Skeletal muscle tissue (tissue), 5 donors: ENCODE results near the gene AMACR. TPM values are rescaled to one million over a fixed set of nuclear protein-coding genes. Genes with fewer than 3 reads are reported as not detected.
A peak's percentile ranks its signal among the peaks of the same experiment; 100 is the strongest.

ENCODE experiments used
- H3K27ac ChIP-seq: one replicate; pipeline ENCODE4 v1.7.0; 2013; ENCODE audit warnings: mild to moderate bottlenecking, low read depth, low read length, inconsistent platforms
- H3K27me3 ChIP-seq, 3 donors: one replicate each; pipeline ENCODE4 v1.7.0; 2013; ENCODE audit warnings: low read length in 3 of 3; ENCODE audit not compliant: control insufficient read depth in 3 of 3, insufficient read depth in 3 of 3
- H3K36me3 ChIP-seq, 3 donors: one replicate each; pipeline ENCODE4 v1.7.0; 2013; ENCODE audit warnings: low read length in 3 of 3; ENCODE audit not compliant: control insufficient read depth in 3 of 3, insufficient read depth in 3 of 3
- H3K4me1 ChIP-seq, 3 donors: one replicate each; pipeline ENCODE4 v1.7.0; 2013; ENCODE audit warnings: low read length in 3 of 3, mild to moderate bottlenecking in 3 of 3; ENCODE audit not compliant: control insufficient read depth in 3 of 3, insufficient read depth in 3 of 3
- H3K4me3 ChIP-seq, 3 donors: one replicate each; pipeline ENCODE4 v1.7.0; 2013; ENCODE audit warnings: low read length in 3 of 3
- H3K9ac ChIP-seq, 3 donors: one replicate each; pipeline ENCODE4 v1.7.0; 2013; ENCODE audit warnings: low read length in 3 of 3, mild to moderate bottlenecking in 3 of 3, moderate library complexity in 2 of 3, low read depth in 1 of 3
- H3K9me3 ChIP-seq, 3 donors: one replicate each; pipeline ENCODE4 v1.7.0; 2013; ENCODE audit warnings: low read length in 3 of 3; ENCODE audit not compliant: control insufficient read depth in 3 of 3
- small RNA-seq: library from RNA; depleted of rRNA; stranded (forward); fragments of <200 nt; gene quantifications from one replicate; pipeline ENCODE3, GENCODE V24; 2014
- total RNA-seq: library from RNA; depleted of rRNA; stranded (reverse); fragments of >200 nt; gene quantifications from one replicate; pipeline ENCODE4 v1.2.3, GENCODE V29; 2014
- donor health status: Osteomylitis.

The AMACR gene
- total RNA-seq, 1 donor from 2014 or later: 4.2 TPM

- Histone ChIP-seq H3K27ac (no peak within 1 kb of the TSS), H3K9ac (peak within 1 kb of the TSS in 1 of 3 donors; percentile 23), H3K9me3 (no peaks in the 10 kb centered on the region), H3K4me1 (peaks cover 11 to 18% (median 13%) of the 10 kb centered on the region in 3 donors), H3K4me3 (peak within 1 kb of the TSS; percentile 52 to 62 (median 57)), H3K27me3 (peaks cover 35 to 49% (median 39%) of the 10 kb centered on the region in 3 donors), H3K36me3 (no peaks in the 10 kb centered on the region)
Measured at GRCh38 chr5:33936381-33937016, 71.4 kb downstream of the AMACR start, which contains the start of gene RXFP3. RXFP3 (plus strand) TSS chr5:33936386; CDS start chr5:33936741, 355 bp downstream.

Small RNAs within 50 kb of the gene (small RNA-seq; reads per million reads assigned to genes)
- gene AC139783.1: not detected

Other genes starting within 250 kb of the AMACR start
- gene ADAMTS12, start 116.1 kb downstream of the AMACR start, total RNA-seq: 19.3 TPM
- gene RXFP3, start 71.7 kb downstream of the AMACR start, total RNA-seq: not detected
- 0.52 TPM for gene SLC45A2, start 23.4 kb downstream of the AMACR start, total RNA-seq
- 90.3 TPM for gene C1QTNF3, start 35.2 kb upstream of the AMACR start, total RNA-seq